Measurements from ENCODE around the gene MOV10L1.

DNA sequence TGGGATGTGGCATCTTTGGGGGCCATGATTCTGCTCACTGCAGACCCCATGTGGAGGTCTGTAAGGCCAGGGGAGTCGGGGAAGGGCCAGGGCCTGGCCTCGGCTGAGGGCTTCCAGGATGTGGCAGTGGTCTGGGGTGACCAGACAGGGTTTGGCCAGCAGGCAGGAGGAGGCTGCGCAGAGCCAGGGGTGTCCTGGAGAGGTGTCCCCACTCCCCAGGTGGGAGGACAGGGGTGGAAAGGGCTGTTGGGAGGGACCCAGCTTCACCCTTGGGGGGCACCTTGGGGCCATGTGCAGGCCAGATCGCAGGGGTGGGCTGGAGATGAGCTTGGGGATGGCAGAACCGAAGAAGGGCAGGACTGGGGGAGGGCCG, 84.2 kb downstream of the MOV10L1 start:
- TF ChIP-seq, protein P1, sequence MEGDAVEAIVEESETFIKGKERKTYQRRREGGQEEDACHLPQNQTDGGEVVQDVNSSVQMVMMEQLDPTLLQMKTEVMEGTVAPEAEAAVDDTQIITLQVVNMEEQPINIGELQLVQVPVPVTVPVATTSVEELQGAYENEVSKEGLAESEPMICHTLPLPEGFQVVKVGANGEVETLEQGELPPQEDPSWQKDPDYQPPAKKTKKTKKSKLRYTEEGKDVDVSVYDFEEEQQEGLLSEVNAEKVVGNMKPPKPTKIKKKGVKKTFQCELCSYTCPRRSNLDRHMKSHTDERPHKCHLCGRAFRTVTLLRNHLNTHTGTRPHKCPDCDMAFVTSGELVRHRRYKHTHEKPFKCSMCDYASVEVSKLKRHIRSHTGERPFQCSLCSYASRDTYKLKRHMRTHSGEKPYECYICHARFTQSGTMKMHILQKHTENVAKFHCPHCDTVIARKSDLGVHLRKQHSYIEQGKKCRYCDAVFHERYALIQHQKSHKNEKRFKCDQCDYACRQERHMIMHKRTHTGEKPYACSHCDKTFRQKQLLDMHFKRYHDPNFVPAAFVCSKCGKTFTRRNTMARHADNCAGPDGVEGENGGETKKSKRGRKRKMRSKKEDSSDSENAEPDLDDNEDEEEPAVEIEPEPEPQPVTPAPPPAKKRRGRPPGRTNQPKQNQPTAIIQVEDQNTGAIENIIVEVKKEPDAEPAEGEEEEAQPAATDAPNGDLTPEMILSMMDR (IDR thresholded peaks at IDR 0.05) = no peak
- no peak for TF ChIP-seq POLR2A (IDR thresholded peaks at IDR 0.05)
- TF ChIP-seq POLR2AphosphoS5 (IDR thresholded peaks at IDR 0.05) = no peak

Measured in breast epithelium (tissue), 3 donors.